Measurements from ENCODE around the gene NR2F1.

NR2F1 gene

DNA sequence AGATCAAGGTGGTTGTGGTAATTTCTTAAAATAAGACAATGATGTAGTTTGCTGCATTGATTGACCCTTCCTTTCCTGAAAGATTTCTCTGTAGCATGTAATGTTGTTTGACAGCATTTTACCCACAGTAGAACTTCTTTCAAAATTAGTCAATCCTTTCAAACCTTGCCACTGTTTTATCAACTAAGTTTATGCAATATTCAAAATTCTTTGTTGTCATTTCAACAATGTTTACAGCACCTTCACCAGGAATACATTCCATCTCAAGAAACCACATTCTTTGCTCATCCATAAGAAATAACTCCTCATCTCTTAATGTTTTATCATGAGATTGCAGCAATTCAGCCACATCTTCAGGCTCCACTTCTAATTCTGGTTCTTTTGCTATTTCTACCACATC is 43.8 kb downstream of the NR2F1 start:
- Histone ChIP-seq H3K36me3 (ENCODE audit: control insufficient read depth in 2 of 2, insufficient read depth in 1 of 2, low read length in 2 of 2) (no peaks in the 10 kb centered on the region), H3K4me3 (ENCODE audit: low read depth, low read length) (no peak overlapping the region), H3K27ac (ENCODE audit: extremely low read depth, low read depth, low read length) (no peak overlapping the region), H3K4me1 (ENCODE audit: control insufficient read depth, insufficient read depth, low read length) (peaks cover 6% of the 10 kb centered on the region; the same call in 1 of the 2 replicates), H3K9me3 (ENCODE audit: control insufficient read depth, insufficient read depth, low read depth, low read length) (no peaks in the 10 kb centered on the region)
- ChIA-PET POLR2A (no interaction called here), CTCF (no interaction called here)
- TF ChIP-seq, protein P1, sequence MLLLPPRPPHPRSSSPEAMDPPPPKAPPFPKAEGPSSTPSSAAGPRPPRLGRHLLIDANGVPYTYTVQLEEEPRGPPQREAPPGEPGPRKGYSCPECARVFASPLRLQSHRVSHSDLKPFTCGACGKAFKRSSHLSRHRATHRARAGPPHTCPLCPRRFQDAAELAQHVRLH (tag by site-specific recombination; IDR thresholded peaks at IDR 0.05) = no peak
- TF ChIP-seq ZXDB (tag by site-specific recombination; IDR thresholded peaks at IDR 0.05) = no peak
- TF ChIP-seq, protein P2, sequence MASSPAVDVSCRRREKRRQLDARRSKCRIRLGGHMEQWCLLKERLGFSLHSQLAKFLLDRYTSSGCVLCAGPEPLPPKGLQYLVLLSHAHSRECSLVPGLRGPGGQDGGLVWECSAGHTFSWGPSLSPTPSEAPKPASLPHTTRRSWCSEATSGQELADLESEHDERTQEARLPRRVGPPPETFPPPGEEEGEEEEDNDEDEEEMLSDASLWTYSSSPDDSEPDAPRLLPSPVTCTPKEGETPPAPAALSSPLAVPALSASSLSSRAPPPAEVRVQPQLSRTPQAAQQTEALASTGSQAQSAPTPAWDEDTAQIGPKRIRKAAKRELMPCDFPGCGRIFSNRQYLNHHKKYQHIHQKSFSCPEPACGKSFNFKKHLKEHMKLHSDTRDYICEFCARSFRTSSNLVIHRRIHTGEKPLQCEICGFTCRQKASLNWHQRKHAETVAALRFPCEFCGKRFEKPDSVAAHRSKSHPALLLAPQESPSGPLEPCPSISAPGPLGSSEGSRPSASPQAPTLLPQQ (tag by site-specific recombination; IDR thresholded peaks at IDR 0.05) = no peak
- TF ChIP-seq ZNF426 (tag by site-specific recombination; IDR thresholded peaks at IDR 0.05) = no peak
- TF ChIP-seq ZNF133 (tag by site-specific recombination; IDR thresholded peaks at IDR 0.05) = no peak
- TF ChIP-seq ZNF707 (tag by site-specific recombination; IDR thresholded peaks at IDR 0.05) = no peak
- no peak for TF ChIP-seq EGR2 (tag by site-specific recombination; IDR thresholded peaks at IDR 0.05; ENCODE audit: low read depth)
- no peak for TF ChIP-seq KLF8 (tag by site-specific recombination; IDR thresholded peaks at IDR 0.05)
- no peak for TF ChIP-seq SP7 (tag by site-specific recombination; IDR thresholded peaks at IDR 0.05)
- no peak for TF ChIP-seq FEZF1 (tag by site-specific recombination; IDR thresholded peaks at IDR 0.05)
- TF ChIP-seq, protein P3, sequence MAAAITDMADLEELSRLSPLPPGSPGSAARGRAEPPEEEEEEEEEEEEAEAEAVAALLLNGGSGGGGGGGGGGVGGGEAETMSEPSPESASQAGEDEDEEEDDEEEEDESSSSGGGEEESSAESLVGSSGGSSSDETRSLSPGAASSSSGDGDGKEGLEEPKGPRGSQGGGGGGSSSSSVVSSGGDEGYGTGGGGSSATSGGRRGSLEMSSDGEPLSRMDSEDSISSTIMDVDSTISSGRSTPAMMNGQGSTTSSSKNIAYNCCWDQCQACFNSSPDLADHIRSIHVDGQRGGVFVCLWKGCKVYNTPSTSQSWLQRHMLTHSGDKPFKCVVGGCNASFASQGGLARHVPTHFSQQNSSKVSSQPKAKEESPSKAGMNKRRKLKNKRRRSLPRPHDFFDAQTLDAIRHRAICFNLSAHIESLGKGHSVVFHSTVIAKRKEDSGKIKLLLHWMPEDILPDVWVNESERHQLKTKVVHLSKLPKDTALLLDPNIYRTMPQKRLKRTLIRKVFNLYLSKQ (tag by site-specific recombination; IDR thresholded peaks at IDR 0.05; ENCODE audit: borderline replicate concordance) = no peak
- no peak for TF ChIP-seq ZNF302 (tag by site-specific recombination; IDR thresholded peaks at IDR 0.05; ENCODE audit: low read depth)
- TF ChIP-seq ZNF843 (tag by site-specific recombination; IDR thresholded peaks at IDR 0.05) = no peak
- no peak for TF ChIP-seq ZNF366 (tag by site-specific recombination; conservative IDR thresholded peaks at IDR 0.05)

DNA sequence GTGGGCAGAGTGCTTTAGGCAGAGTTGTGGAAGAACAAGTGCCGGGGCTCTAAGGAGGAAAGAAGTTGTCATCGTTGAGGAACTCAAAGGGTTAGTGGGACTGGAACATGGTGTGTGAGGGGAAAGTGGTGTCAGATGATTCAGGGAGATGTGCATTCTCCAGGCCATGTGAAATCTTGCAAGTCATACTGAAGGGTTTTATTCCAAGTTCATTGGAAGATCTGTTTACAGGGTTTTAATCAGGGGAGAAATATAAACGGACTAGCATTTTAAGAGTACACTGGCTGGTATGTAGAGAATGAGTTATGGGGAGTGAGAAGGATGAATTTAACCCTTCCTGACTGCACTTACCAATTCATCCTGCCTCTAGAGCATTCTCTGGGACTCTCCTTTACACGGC is 49.3 kb downstream of the NR2F1 start:
- Histone ChIP-seq H3K36me3 (ENCODE audit: control insufficient read depth in 2 of 2, insufficient read depth in 1 of 2, low read length in 2 of 2) (no peaks in the 10 kb centered on the region), H3K4me1 (ENCODE audit: control insufficient read depth, insufficient read depth, low read length) (0 out of 2 replicates have a peak, but pooled peaks cover 3% of the 10 kb centered on the region), H3K9me3 (ENCODE audit: control insufficient read depth, insufficient read depth, low read depth, low read length) (no peaks in the 10 kb centered on the region), H3K4me3 (ENCODE audit: low read depth, low read length) (no peak overlapping the region), H3K27ac (ENCODE audit: extremely low read depth, low read depth, low read length) (no peak overlapping the region)
- TF ChIP-seq, protein P4, sequence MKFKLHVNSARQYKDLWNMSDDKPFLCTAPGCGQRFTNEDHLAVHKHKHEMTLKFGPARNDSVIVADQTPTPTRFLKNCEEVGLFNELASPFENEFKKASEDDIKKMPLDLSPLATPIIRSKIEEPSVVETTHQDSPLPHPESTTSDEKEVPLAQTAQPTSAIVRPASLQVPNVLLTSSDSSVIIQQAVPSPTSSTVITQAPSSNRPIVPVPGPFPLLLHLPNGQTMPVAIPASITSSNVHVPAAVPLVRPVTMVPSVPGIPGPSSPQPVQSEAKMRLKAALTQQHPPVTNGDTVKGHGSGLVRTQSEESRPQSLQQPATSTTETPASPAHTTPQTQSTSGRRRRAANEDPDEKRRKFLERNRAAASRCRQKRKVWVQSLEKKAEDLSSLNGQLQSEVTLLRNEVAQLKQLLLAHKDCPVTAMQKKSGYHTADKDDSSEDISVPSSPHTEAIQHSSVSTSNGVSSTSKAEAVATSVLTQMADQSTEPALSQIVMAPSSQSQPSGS (tag by site-specific recombination; IDR thresholded peaks at IDR 0.05; ENCODE audit: low read depth) = no peak
- TF ChIP-seq SP7 (tag by site-specific recombination; IDR thresholded peaks at IDR 0.05) (no peak), IKZF3 (tag by site-specific recombination; IDR thresholded peaks at IDR 0.05) (no peak), FEZF1 (tag by site-specific recombination; IDR thresholded peaks at IDR 0.05) (no peak), PRDM1 (tag by site-specific recombination; IDR thresholded peaks at IDR 0.05) (peak; percentile 27; the same call in 1 of the 2 replicates)
- CTCF ChIA-PET = no interaction called here
- POLR2A ChIA-PET = no interaction called here

DNA sequence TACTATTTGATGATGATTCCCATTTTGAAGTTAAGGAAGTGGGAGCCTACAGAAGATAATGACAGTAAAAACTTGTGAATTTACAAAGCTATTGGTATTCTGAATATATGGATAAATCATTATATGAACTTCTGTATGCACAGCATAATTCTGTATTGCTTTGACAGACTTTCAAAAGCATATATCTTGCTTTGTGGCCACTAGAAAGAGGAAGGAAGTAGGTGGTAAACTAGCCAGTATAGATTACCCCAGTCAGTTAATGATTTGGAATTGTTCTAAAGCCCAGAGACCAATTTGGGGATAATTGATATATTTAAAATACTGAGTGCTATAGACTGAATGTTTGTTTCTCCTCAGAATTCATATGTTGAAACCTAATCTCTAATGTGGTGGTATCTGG is 53.0 kb downstream of the NR2F1 start:
- Histone ChIP-seq H3K27ac (ENCODE audit: extremely low read depth, low read depth, low read length) (no peak overlapping the region), H3K4me1 (ENCODE audit: control insufficient read depth, insufficient read depth, low read length) (0 out of 2 replicates have a peak, but pooled peaks cover 3% of the 10 kb centered on the region), H3K9me3 (ENCODE audit: control insufficient read depth, insufficient read depth, low read depth, low read length) (no peaks in the 10 kb centered on the region), H3K36me3 (ENCODE audit: control insufficient read depth in 2 of 2, insufficient read depth in 1 of 2, low read length in 2 of 2) (no peaks in the 10 kb centered on the region; a peak in 1 of 3 replicates), H3K4me3 (ENCODE audit: low read depth, low read length) (no peak overlapping the region)
- TF ChIP-seq, protein P5, sequence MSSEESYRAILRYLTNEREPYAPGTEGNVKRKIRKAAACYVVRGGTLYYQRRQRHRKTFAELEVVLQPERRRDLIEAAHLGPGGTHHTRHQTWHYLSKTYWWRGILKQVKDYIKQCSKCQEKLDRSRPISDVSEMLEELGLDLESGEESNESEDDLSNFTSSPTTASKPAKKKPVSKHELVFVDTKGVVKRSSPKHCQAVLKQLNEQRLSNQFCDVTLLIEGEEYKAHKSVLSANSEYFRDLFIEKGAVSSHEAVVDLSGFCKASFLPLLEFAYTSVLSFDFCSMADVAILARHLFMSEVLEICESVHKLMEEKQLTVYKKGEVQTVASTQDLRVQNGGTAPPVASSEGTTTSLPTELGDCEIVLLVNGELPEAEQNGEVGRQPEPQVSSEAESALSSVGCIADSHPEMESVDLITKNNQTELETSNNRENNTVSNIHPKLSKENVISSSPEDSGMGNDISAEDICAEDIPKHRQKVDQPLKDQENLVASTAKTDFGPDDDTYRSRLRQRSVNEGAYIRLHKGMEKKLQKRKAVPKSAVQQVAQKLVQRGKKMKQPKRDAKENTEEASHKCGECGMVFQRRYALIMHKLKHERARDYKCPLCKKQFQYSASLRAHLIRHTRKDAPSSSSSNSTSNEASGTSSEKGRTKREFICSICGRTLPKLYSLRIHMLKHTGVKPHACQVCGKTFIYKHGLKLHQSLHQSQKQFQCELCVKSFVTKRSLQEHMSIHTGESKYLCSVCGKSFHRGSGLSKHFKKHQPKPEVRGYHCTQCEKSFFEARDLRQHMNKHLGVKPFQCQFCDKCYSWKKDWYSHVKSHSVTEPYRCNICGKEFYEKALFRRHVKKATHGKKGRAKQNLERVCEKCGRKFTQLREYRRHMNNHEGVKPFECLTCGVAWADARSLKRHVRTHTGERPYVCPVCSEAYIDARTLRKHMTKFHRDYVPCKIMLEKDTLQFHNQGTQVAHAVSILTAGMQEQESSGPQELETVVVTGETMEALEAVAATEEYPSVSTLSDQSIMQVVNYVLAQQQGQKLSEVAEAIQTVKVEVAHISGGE (tag by site-specific recombination; conservative IDR thresholded peaks at IDR 0.05; ENCODE audit: low read depth) = no peak
- TF ChIP-seq ZNF529 (tag by site-specific recombination; IDR thresholded peaks at IDR 0.05; ENCODE audit: insufficient replicate concordance) (no peak), GLIS1 (tag by site-specific recombination; IDR thresholded peaks at IDR 0.05) (no peak), FEZF1 (tag by site-specific recombination; IDR thresholded peaks at IDR 0.05) (no peak), ZNF433 (tag by site-specific recombination; IDR thresholded peaks at IDR 0.05; ENCODE audit: low read depth) (no peak)
- ChIA-PET CTCF (interaction anchor here (0.6 kb wide), 2 partner anchors 203 to 447 kb away, joined by 3 to 4 read pairs; no protein-coding TSS in a partner anchor), POLR2A (no interaction called here)
